Duodenal mucosa (tissue), 2 donors: ENCODE data around the gene NAT10.

Experiments
- H3K27ac ChIP-seq: one replicate; pipeline ENCODE4 v1.7.0; 2013; ENCODE audit warnings: low read depth, low read length
- H3K27me3 ChIP-seq, 2 donors: one replicate each; pipeline ENCODE4 v1.7.0; 2013; ENCODE audit warnings: low read length in 2 of 2, control low read depth in 1 of 2; ENCODE audit not compliant: insufficient read depth in 2 of 2, control insufficient read depth in 1 of 2
- H3K36me3 ChIP-seq, 2 donors: one replicate each; pipeline ENCODE4 v1.7.0; 2013; ENCODE audit warnings: low read length in 2 of 2, control low read depth in 1 of 2; ENCODE audit not compliant: insufficient read depth in 2 of 2, control insufficient read depth in 1 of 2
- H3K4me1 ChIP-seq, 2 donors: one replicate each; pipeline ENCODE4 v1.7.0; 2013; ENCODE audit warnings: low read length in 2 of 2, control low read depth in 1 of 2; ENCODE audit not compliant: insufficient read depth in 2 of 2, control insufficient read depth in 1 of 2
- H3K4me3 ChIP-seq, 2 donors: one replicate each; pipeline ENCODE4 v1.7.0; 2013; ENCODE audit warnings: low read length in 2 of 2, low read depth in 1 of 2
- H3K9ac ChIP-seq, 2 donors: one replicate each; pipeline ENCODE4 v1.7.0; 2013; ENCODE audit warnings: low read length in 2 of 2, low read depth in 1 of 2
- H3K9me3 ChIP-seq, 2 donors: one replicate each; pipeline ENCODE4 v1.7.0; 2013; ENCODE audit warnings: low read length in 2 of 2, control low read depth in 1 of 2; ENCODE audit not compliant: control insufficient read depth in 1 of 2

The NAT10 gene

DNA sequence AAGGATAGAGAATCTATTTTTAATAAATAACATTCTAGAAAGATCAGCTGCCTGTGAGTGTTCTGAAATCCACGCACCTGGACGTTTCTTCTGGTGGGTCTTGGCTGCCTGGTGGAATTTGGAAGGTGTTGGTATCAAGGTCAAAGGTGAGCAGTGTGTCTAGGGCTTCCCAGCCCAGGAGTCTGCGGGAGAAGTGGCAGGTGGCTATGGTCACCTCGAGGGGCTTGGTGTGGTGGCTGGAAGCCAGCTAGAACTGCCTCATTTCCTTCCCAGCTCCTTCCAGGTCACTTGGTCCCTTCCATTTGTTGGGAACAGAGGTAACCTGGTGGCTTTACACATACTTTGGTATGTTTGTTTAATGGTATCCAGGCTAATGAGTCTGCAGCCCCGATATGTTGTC lies 41.4 kb downstream of the NAT10 start:
- H3K4me3 ChIP-seq = no peak overlapping the region
- peaks cover 26 to 79% of the 10 kb centered on the region in 2 donors for H3K36me3 ChIP-seq
- no peaks in the 10 kb centered on the region for H3K27me3 ChIP-seq
- no peaks in the 10 kb centered on the region for H3K9me3 ChIP-seq
- peaks cover 16 to 18% of the 10 kb centered on the region in 2 donors for H3K4me1 ChIP-seq
- no peak overlapping the region for H3K27ac ChIP-seq
- H3K9ac ChIP-seq = no peak overlapping the region

- peaks cover 26 to 77% of the 10 kb centered on the region in 2 donors for H3K36me3 ChIP-seq
- no peak overlapping the region for H3K9ac ChIP-seq
- no peak overlapping the region for H3K4me3 ChIP-seq
- peaks cover 16 to 18% of the 10 kb centered on the region in 2 donors for H3K4me1 ChIP-seq
- H3K27me3 ChIP-seq = no peaks in the 10 kb centered on the region
- no peaks in the 10 kb centered on the region for H3K9me3 ChIP-seq
- H3K27ac ChIP-seq = no peak overlapping the region
Measured at GRCh38 chr11:34147581-34147980, 42.2 kb downstream of the NAT10 start.

DNA sequence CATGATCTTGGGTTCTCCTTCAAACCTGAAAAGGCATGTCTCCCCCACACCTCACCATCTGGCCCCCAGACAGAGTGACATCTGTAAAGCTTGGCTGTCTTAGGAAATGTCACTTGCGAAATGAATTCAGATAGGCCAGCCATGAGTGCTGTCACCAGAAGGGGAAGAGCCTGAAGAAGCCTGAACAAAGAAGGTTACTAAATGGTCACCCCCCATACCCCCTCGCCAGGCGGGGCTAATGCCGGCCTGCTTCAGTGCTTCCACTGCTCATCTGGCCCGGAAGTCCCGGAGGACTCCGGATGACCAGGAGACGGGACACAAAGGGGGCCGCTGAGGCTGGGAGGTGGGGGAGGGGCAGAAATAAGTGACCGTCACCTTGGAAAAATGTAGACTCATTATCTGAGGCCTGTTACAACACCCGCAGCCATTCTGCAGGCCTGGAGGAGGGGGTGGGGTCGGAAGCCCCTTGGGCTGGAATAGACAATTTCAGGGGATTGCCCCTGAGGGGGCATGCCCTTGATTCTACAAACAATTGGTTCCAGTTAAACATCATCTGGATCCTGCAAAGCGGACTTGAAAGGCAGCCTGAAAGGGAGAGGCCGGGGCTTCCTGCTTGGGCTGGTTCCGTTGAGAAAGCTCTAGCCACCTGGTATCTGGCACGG lies 43.2 kb downstream of the NAT10 start:
- Histone ChIP-seq H3K4me3 (no peak overlapping the region), H3K27me3 (no peaks in the 10 kb centered on the region), H3K4me1 (peaks cover 16 to 18% of the 10 kb centered on the region in 2 donors), H3K36me3 (peaks cover 20 to 75% of the 10 kb centered on the region in 2 donors), H3K9me3 (no peaks in the 10 kb centered on the region), H3K9ac (no peak overlapping the region), H3K27ac (no peak overlapping the region)

- Histone ChIP-seq H3K4me3 (no peak overlapping the region), H3K27me3 (no peaks in the 10 kb centered on the region), H3K4me1 (peaks cover 16 to 18% of the 10 kb centered on the region in 2 donors), H3K36me3 (peaks cover 20 to 75% of the 10 kb centered on the region in 2 donors), H3K27ac (no peak overlapping the region), H3K9ac (no peak overlapping the region), H3K9me3 (no peaks in the 10 kb centered on the region)
Measured at GRCh38 chr11:34149274-34149673, 43.8 kb downstream of the NAT10 start.

- Histone ChIP-seq H3K27me3 (no peaks in the 10 kb centered on the region), H3K4me3 (no peak overlapping the region), H3K36me3 (peaks cover 22 to 75% of the 10 kb centered on the region in 2 donors), H3K27ac (no peak overlapping the region), H3K4me1 (peaks cover 16 to 18% of the 10 kb centered on the region in 2 donors), H3K9ac (no peak overlapping the region), H3K9me3 (no peaks in the 10 kb centered on the region)
Measured at GRCh38 chr11:34149786-34150185, 44.4 kb downstream of the NAT10 start.

- Histone ChIP-seq H3K36me3 (peaks cover 20 to 74% of the 10 kb centered on the region in 2 donors), H3K9ac (peak overlapping the region in 1 of 2 donors; percentile 26), H3K9me3 (no peaks in the 10 kb centered on the region), H3K4me1 (peaks cover 16 to 18% of the 10 kb centered on the region in 2 donors), H3K27me3 (no peaks in the 10 kb centered on the region), H3K4me3 (peak overlapping the region in 1 of 2 donors; percentile 35), H3K27ac (no peak overlapping the region)
Measured at GRCh38 chr11:34150494-34151151, 45.2 kb downstream of the NAT10 start.

- no peak overlapping the region for H3K9ac ChIP-seq
- peak overlapping the region in 1 of 2 donors; percentile 23 for H3K4me3 ChIP-seq
- H3K27ac ChIP-seq = no peak overlapping the region
- H3K9me3 ChIP-seq = no peaks in the 10 kb centered on the region
- H3K4me1 ChIP-seq = peaks cover 16 to 18% of the 10 kb centered on the region in 2 donors
- no peaks in the 10 kb centered on the region for H3K27me3 ChIP-seq
- peaks cover 15 to 74% of the 10 kb centered on the region in 2 donors for H3K36me3 ChIP-seq
Measured at GRCh38 chr11:34151166-34151565, 45.7 kb downstream of the NAT10 start.

GRCh38 chr11:34151916-34152845 lies 46.8 kb downstream of the NAT10 start:
- Histone ChIP-seq H3K27ac (no peak overlapping the region), H3K36me3 (peaks cover 15 to 69% of the 10 kb centered on the region in 2 donors), H3K4me3 (no peak overlapping the region), H3K9me3 (no peaks in the 10 kb centered on the region), H3K4me1 (peaks cover 16 to 18% of the 10 kb centered on the region in 2 donors), H3K27me3 (no peaks in the 10 kb centered on the region), H3K9ac (no peak overlapping the region)

GRCh38 chr11:34154059-34154875 lies 48.8 kb downstream of the NAT10 start:
- H3K27ac ChIP-seq = no peak overlapping the region
- H3K4me3 ChIP-seq = no peak overlapping the region
- no peaks in the 10 kb centered on the region for H3K9me3 ChIP-seq
- no peaks in the 10 kb centered on the region for H3K27me3 ChIP-seq
- H3K36me3 ChIP-seq = peaks cover 23 to 64% of the 10 kb centered on the region in 2 donors
- H3K9ac ChIP-seq = no peak overlapping the region
- peaks cover 16 to 18% of the 10 kb centered on the region in 2 donors for H3K4me1 ChIP-seq
